Mesenchymal stem cell (in vitro differentiated cells and primary cell): ENCODE results near the gene PRSS22.
A peak's percentile ranks its signal among the peaks of the same experiment; 100 is the strongest.

ENCODE experiments used
- DNase-seq: peaks from one replicate; pipeline ENCODE4 v3.0.0-alpha.2; 2013
- H2AFZ ChIP-seq: one replicate; pipeline ENCODE4 v1.6.1; 2013; ENCODE audit warnings: low read depth, mild to moderate bottlenecking, control low read depth, inconsistent platforms, low read length, moderate library complexity
- H2AK5ac ChIP-seq: 2 replicates; pipeline ENCODE4 v1.6.1; 2013; ENCODE audit warnings: low read length, moderate library complexity, mild to moderate bottlenecking, inconsistent platforms; ENCODE audit not compliant: severe bottlenecking
- H2BK120ac ChIP-seq: one replicate; pipeline ENCODE4 v1.6.1; 2013; ENCODE audit warnings: low read depth, mild to moderate bottlenecking, inconsistent platforms, low read length, moderate library complexity
- H2BK12ac ChIP-seq, 2 experiments: one replicate each; pipeline ENCODE4 v1.6.1; 2013; ENCODE audit warnings: inconsistent platforms in 2 of 2, low read length in 2 of 2, mild to moderate bottlenecking in 2 of 2, moderate library complexity in 2 of 2, control low read depth in 1 of 2
- H2BK15ac ChIP-seq: one replicate; pipeline ENCODE4 v1.6.1; 2013; ENCODE audit warnings: mild to moderate bottlenecking, low read depth, inconsistent platforms; ENCODE audit not compliant: poor library complexity, severe bottlenecking
- H2BK5ac ChIP-seq: 2 replicates; pipeline ENCODE4 v1.6.1; 2013; ENCODE audit warnings: low read depth, mild to moderate bottlenecking, low read length, control low read depth, inconsistent platforms; ENCODE audit not compliant: poor library complexity, severe bottlenecking
- H3K14ac ChIP-seq, 2 experiments: one replicate each; pipeline ENCODE4 v1.6.1; 2013; ENCODE audit warnings: inconsistent platforms in 2 of 2, low read length in 2 of 2, control low read depth in 1 of 2, mild to moderate bottlenecking in 1 of 2, moderate library complexity in 1 of 2
- H3K18ac ChIP-seq, 2 experiments: one replicate each; pipeline ENCODE4 v1.6.1; 2013; ENCODE audit warnings: inconsistent platforms in 2 of 2, low read length in 2 of 2, control low read depth in 1 of 2, low read depth in 1 of 2, mild to moderate bottlenecking in 1 of 2
- H3K23ac ChIP-seq, 2 experiments: one replicate each; pipeline ENCODE4 v1.6.1; 2013; ENCODE audit warnings: inconsistent platforms in 2 of 2, low read length in 2 of 2, mild to moderate bottlenecking in 2 of 2, moderate library complexity in 2 of 2, control low read depth in 1 of 2
- H3K27ac ChIP-seq: 2 replicates; pipeline ENCODE4 v1.5.1; 2013; ENCODE audit warnings: mild to moderate bottlenecking, moderate library complexity, low read length, control low read depth, inconsistent platforms; ENCODE audit not compliant: poor library complexity, severe bottlenecking
- H3K27me3 ChIP-seq, 2 experiments: 2 replicates each; pipeline versions ENCODE4 v1.6.1 to v1.7.0; 2013; ENCODE audit warnings: low read length in 2 of 2, mild to moderate bottlenecking in 2 of 2, moderate library complexity in 2 of 2, control low read depth in 1 of 2, inconsistent platforms in 1 of 2; ENCODE audit not compliant: control insufficient read depth in 1 of 2, insufficient read depth in 1 of 2
- H3K36me3 ChIP-seq, 2 experiments: 2 replicates each; pipeline versions ENCODE4 v1.6.1 to v1.7.0; 2013; ENCODE audit warnings: low read length in 2 of 2, control low read depth in 1 of 2, inconsistent platforms in 1 of 2, low read depth in 1 of 2, mild to moderate bottlenecking in 1 of 2; ENCODE audit not compliant: insufficient read depth in 2 of 2, control insufficient read depth in 1 of 2
- H3K4ac ChIP-seq, 2 experiments: one replicate each; pipeline ENCODE4 v1.6.1; 2013; ENCODE audit warnings: inconsistent platforms in 2 of 2, low read length in 2 of 2, mild to moderate bottlenecking in 2 of 2, moderate library complexity in 2 of 2, control low read depth in 1 of 2, low read depth in 1 of 2
- H3K4me1 ChIP-seq: 2 replicates; pipeline ENCODE4 v1.6.1; 2013; ENCODE audit warnings: low read depth, low read length, control low read depth; ENCODE audit not compliant: control insufficient read depth, insufficient read depth
- H3K4me2 ChIP-seq: 2 replicates; pipeline ENCODE4 v1.6.1; 2013; ENCODE audit warnings: low read length, mild to moderate bottlenecking, inconsistent platforms; ENCODE audit not compliant: poor library complexity, severe bottlenecking
- H3K4me3 ChIP-seq, 2 experiments: 2 replicates each; pipeline versions ENCODE4 v1.5.1 to v1.7.0; 2013; ENCODE audit warnings: low read length in 2 of 2, mild to moderate bottlenecking in 2 of 2, control low read depth in 1 of 2, low read depth in 1 of 2; ENCODE audit not compliant: insufficient read depth in 1 of 2
- H3K79me1 ChIP-seq: replicated peaks from 2 replicates; pipeline ENCODE4 v1.6.1; 2013; ENCODE audit warnings: mild to moderate bottlenecking, control low read depth, low read length, inconsistent platforms; ENCODE audit not compliant: poor library complexity, severe bottlenecking
- H3K9ac ChIP-seq: 2 replicates; pipeline ENCODE4 v1.7.0; 2013; ENCODE audit warnings: mild to moderate bottlenecking, low read length, moderate library complexity
- H3K9me3 ChIP-seq: 2 replicates; pipeline ENCODE4 v1.7.0; 2013; ENCODE audit warnings: mild to moderate bottlenecking, low read length; ENCODE audit not compliant: control insufficient read depth
- H4K8ac ChIP-seq: one replicate; pipeline ENCODE4 v1.6.1; 2013; ENCODE audit warnings: inconsistent platforms, mild to moderate bottlenecking, low read length, moderate library complexity
- H4K91ac ChIP-seq: one replicate; pipeline ENCODE4 v1.6.1; 2013; ENCODE audit warnings: mild to moderate bottlenecking, low read length, inconsistent platforms
- WGBS: methylation state at CpG from one replicate; pipeline ENCODE4 v1.1.7; 2013; ENCODE audit warnings: mixed read lengths; 5-methylcytosine and 5-hydroxymethylcytosine counted together

PRSS22 gene

GRCh38 chr16:2866431-2866830, 8.5 kb upstream of the PRSS22 start:
- DNase-seq = no peak
- H2BK120ac ChIP-seq = no peak overlapping the region
- no peak overlapping the region for H2BK5ac ChIP-seq
- no peak overlapping the region for H3K4ac ChIP-seq
- H3K79me1 ChIP-seq = no peaks in the 10 kb centered on the region
- no peak overlapping the region for H3K4me3 ChIP-seq
- H3K18ac ChIP-seq = no peak overlapping the region
- WGBS = 63% methylated on average over 3 of the region's 4 CpGs
- no peaks in the 10 kb centered on the region for H3K9me3 ChIP-seq
- peaks cover 3% of the 10 kb centered on the region for H3K4me1 ChIP-seq
- no peak overlapping the region for H2AFZ ChIP-seq
- H3K27ac ChIP-seq = no peak overlapping the region
- no peak overlapping the region for H4K8ac ChIP-seq
- no peak overlapping the region for H3K9ac ChIP-seq
- no peaks in the 10 kb centered on the region for H3K36me3 ChIP-seq
- peaks cover 0 to 12% of the 10 kb centered on the region in 2 experiments for H3K27me3 ChIP-seq
- no peak overlapping the region for H4K91ac ChIP-seq
- H2BK15ac ChIP-seq = no peak overlapping the region
- no peak overlapping the region for H2BK12ac ChIP-seq
- H3K23ac ChIP-seq = no peak overlapping the region
- no peak overlapping the region for H2AK5ac ChIP-seq
- no peak overlapping the region for H3K4me2 ChIP-seq
- no peak overlapping the region for H3K14ac ChIP-seq

GRCh38 chr16:2865651-2866050, 7.7 kb upstream of the PRSS22 start:
- Histone ChIP-seq H3K4me3 (no peak overlapping the region), H3K79me1 (no peaks in the 10 kb centered on the region), H2BK12ac (no peak overlapping the region), H3K18ac (no peak overlapping the region), H3K4ac (no peak overlapping the region), H4K8ac (no peak overlapping the region), H3K14ac (no peak overlapping the region), H4K91ac (no peak overlapping the region), H2AFZ (no peak overlapping the region), H3K27me3 (peaks cover 0 to 20% of the 10 kb centered on the region in 2 experiments), H3K23ac (no peak overlapping the region), H2BK15ac (no peak overlapping the region), H3K4me2 (no peak overlapping the region), H2AK5ac (no peak overlapping the region), H3K9ac (no peak overlapping the region), H3K36me3 (no peaks in the 10 kb centered on the region), H3K4me1 (peaks cover 3% of the 10 kb centered on the region), H3K9me3 (peaks cover 6% of the 10 kb centered on the region), H3K27ac (no peak overlapping the region), H2BK120ac (no peak overlapping the region), H2BK5ac (no peak overlapping the region)
- whole genome bisulfite sequencing = 63% methylated on average over 4 of the region's 4 CpGs
- DNase-seq = no peak

GRCh38 chr16:2860826-2861567, 3.0 kb upstream of the PRSS22 start:
- Histone ChIP-seq H2BK120ac (no peak overlapping the region), H2BK12ac (no peak overlapping the region), H3K27me3 (peaks cover 13 to 45% of the 10 kb centered on the region in 2 experiments), H2AFZ (no peak overlapping the region), H3K4me1 (peaks cover 17% of the 10 kb centered on the region), H4K8ac (no peak overlapping the region), H2BK5ac (no peak overlapping the region), H3K4me3 (no peak overlapping the region), H3K9ac (no peak overlapping the region), H2AK5ac (no peak overlapping the region), H3K4me2 (no peak overlapping the region), H3K18ac (no peak overlapping the region), H3K23ac (no peak overlapping the region), H3K4ac (no peak overlapping the region), H3K14ac (no peak overlapping the region), H2BK15ac (no peak overlapping the region), H3K79me1 (no peaks in the 10 kb centered on the region), H3K27ac (no peak overlapping the region), H4K91ac (no peak overlapping the region), H3K36me3 (no peaks in the 10 kb centered on the region), H3K9me3 (peaks cover 7% of the 10 kb centered on the region)
- peak; percentile 23 for DNase-seq
- WGBS = 73% methylated on average over 8 of the region's 8 CpGs

DNA sequence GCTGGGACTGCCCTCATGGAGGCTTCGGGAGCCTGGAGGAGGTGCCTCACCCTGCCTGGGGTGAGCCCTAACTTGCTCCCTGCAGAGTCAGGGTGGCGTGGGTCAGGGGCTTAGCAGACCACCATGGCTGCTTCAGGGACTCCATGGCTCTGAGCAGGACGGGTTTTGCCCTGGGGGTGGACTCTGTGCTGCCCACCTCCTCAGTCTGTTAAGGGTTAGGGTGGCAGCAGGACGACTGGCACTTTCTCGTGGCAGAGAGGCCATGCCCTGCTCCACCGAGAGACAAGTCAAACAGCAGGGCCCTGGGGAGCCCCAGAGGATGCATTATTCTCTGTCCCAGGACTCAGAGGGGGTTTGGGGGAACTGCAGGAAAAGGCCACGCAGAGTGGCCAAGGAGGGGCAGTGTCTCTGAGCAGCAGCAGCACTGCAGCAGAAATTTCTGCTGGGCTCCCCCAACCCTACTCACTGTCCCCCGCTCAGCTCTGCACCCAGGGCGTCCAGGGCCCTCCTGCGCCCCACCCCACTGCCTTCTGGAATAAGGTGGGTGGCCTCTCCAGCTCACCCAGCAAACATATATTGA, 1.8 kb upstream of the PRSS22 start:
- Histone ChIP-seq H3K18ac (no peak overlapping the region), H2BK12ac (no peak overlapping the region), H3K9ac (no peak overlapping the region), H3K4me1 (peaks cover 17% of the 10 kb centered on the region), H3K4me3 (no peak overlapping the region), H2BK120ac (no peak overlapping the region), H2AFZ (no peak overlapping the region), H3K79me1 (no peaks in the 10 kb centered on the region), H3K36me3 (no peaks in the 10 kb centered on the region), H3K4ac (no peak overlapping the region), H3K9me3 (peaks cover 8% of the 10 kb centered on the region), H4K8ac (no peak overlapping the region), H2BK15ac (no peak overlapping the region), H2AK5ac (no peak overlapping the region), H3K27me3 (peaks cover 13 to 40% of the 10 kb centered on the region in 2 experiments), H4K91ac (no peak overlapping the region), H3K14ac (no peak overlapping the region), H3K4me2 (no peak overlapping the region), H3K27ac (no peak overlapping the region), H2BK5ac (no peak overlapping the region), H3K23ac (no peak overlapping the region)
- 86% methylated on average over 10 of the region's 10 CpGs for WGBS
- DNase-seq = no peak
